Mesodermal cell (in vitro differentiated cells): Measurements from ENCODE around the gene PDE6B.
"Not testable (repeated sequence)": the region's sequence is repeated elsewhere in the genome, so short reads cannot be mapped to it uniquely, and the experiment has no call there.

Source experiments
- H3K27ac ChIP-seq: 2 replicates; pipeline ENCODE4 v1.7.0; 2013; ENCODE audit warnings: mild to moderate bottlenecking, low read depth, low read length, moderate library complexity; ENCODE audit not compliant: severe bottlenecking
- H3K36me3 ChIP-seq: 2 replicates; pipeline ENCODE4 v1.7.1; 2013; ENCODE audit warnings: mild to moderate bottlenecking, low read length, moderate library complexity; ENCODE audit not compliant: control insufficient read depth, insufficient read depth
- H3K4me1 ChIP-seq: one replicate; pipeline ENCODE4 v1.7.1; 2013; ENCODE audit warnings: mild to moderate bottlenecking, low read length; ENCODE audit not compliant: insufficient read depth, control insufficient read depth, poor library complexity, severe bottlenecking
- H3K4me3 ChIP-seq: 2 replicates; pipeline ENCODE4 v1.7.0; 2013; ENCODE audit warnings: low read length, control low read depth, mild to moderate bottlenecking; ENCODE audit not compliant: insufficient read depth, poor library complexity, severe bottlenecking; ENCODE audit errors: extremely low read depth
- H3K9me3 ChIP-seq: 2 replicates; pipeline ENCODE4 v1.7.1; 2013; ENCODE audit warnings: mild to moderate bottlenecking, low read length, moderate library complexity; ENCODE audit not compliant: control insufficient read depth
- WGBS, 2 experiments: methylation state at CpG; one replicate each; pipeline ENCODE4 v1.1.5; 2013; ENCODE audit warnings: missing lambda C conversion rate in 2 of 2; ENCODE audit not compliant: insufficient coverage in 2 of 2; 5-methylcytosine and 5-hydroxymethylcytosine counted together

The PDE6B gene

GRCh38 chr4:632196-632790 lies 6.9 kb downstream of the PDE6B start:
- no peak overlapping the region for H3K4me3 ChIP-seq
- WGBS, 2 experiments: 88 to 89% methylated on average over 9 to 13 of the region's 16 CpGs
- peaks cover 12% of the 10 kb centered on the region for H3K9me3 ChIP-seq
- H3K27ac ChIP-seq: no peak overlapping the region
- no peaks in the 10 kb centered on the region for H3K36me3 ChIP-seq
- H3K4me1 ChIP-seq: no peaks in the 10 kb centered on the region

- H3K9me3 ChIP-seq: peaks cover 12% of the 10 kb centered on the region
- no peak overlapping the region for H3K27ac ChIP-seq
- H3K36me3 ChIP-seq: no peaks in the 10 kb centered on the region
- 86 to 95% methylated on average over 6 of the region's 6 CpGs for WGBS, 2 experiments
- H3K4me3 ChIP-seq: no peak overlapping the region
- no peaks in the 10 kb centered on the region for H3K4me1 ChIP-seq
Measured at GRCh38 chr4:632926-633325, 7.6 kb downstream of the PDE6B start.

- Histone ChIP-seq H3K4me1 (no peaks in the 10 kb centered on the region), H3K27ac (no peak overlapping the region), H3K36me3 (no peaks in the 10 kb centered on the region), H3K9me3 (peaks cover 12% of the 10 kb centered on the region), H3K4me3 (no peak overlapping the region)
- 74 to 78% methylated on average over 7 to 8 of the region's 9 CpGs for WGBS, 2 experiments
Measured at GRCh38 chr4:633406-633805, 8.0 kb downstream of the PDE6B start.

GRCh38 chr4:633976-634598 lies 8.7 kb downstream of the PDE6B start:
- H3K4me1 ChIP-seq: no peaks in the 10 kb centered on the region
- no peak overlapping the region for H3K4me3 ChIP-seq
- H3K27ac ChIP-seq: no peak overlapping the region
- H3K36me3 ChIP-seq: no peaks in the 10 kb centered on the region
- H3K9me3 ChIP-seq: peaks cover 12% of the 10 kb centered on the region
- WGBS, 2 experiments: 83 to 92% methylated on average over 12 to 14 of the region's 15 CpGs

GRCh38 chr4:634599-634985 lies 9.2 kb downstream of the PDE6B start:
- WGBS, 2 experiments: 78 to 86% methylated on average over 18 of the region's 23 CpGs

GRCh38 chr4:635066-635835 lies 9.9 kb downstream of the PDE6B start:
- not testable (repeated sequence) for H3K4me3 ChIP-seq, H3K4me1 ChIP-seq, H3K36me3 ChIP-seq, H3K27ac ChIP-seq
- WGBS, 2 experiments: 92 to 93% methylated on average over 39 to 41 of the region's 46 CpGs
- peaks cover 12% of the 10 kb centered on the region for H3K9me3 ChIP-seq

More at GRCh38 chr4:634599-634985, 9.2 kb downstream of the PDE6B start:
- Histone ChIP-seq H3K4me3 (no peak overlapping the region), H3K36me3 (no peaks in the 10 kb centered on the region), H3K4me1 (no peaks in the 10 kb centered on the region), H3K27ac (no peak overlapping the region), H3K9me3 (peaks cover 12% of the 10 kb centered on the region)

GRCh38 chr4:635851-636627 lies 10.7 kb downstream of the PDE6B start:
- Histone ChIP-seq H3K36me3 (no peaks in the 10 kb centered on the region), H3K27ac (no peak overlapping the region), H3K4me3 (no peak overlapping the region), H3K9me3 (peaks cover 12% of the 10 kb centered on the region), H3K4me1 (no peaks in the 10 kb centered on the region)
- WGBS, 2 experiments: 87 to 92% methylated on average over 22 of the region's 22 CpGs

GRCh38 chr4:636628-637159 lies 11.3 kb downstream of the PDE6B start:
- H3K4me1 ChIP-seq: no peaks in the 10 kb centered on the region
- no peaks in the 10 kb centered on the region for H3K36me3 ChIP-seq
- H3K9me3 ChIP-seq: peaks cover 10% of the 10 kb centered on the region
- no peak overlapping the region for H3K27ac ChIP-seq
- H3K4me3 ChIP-seq: no peak overlapping the region
- WGBS, 2 experiments: 86 to 89% methylated on average over 10 of the region's 13 CpGs

- H3K36me3 ChIP-seq: no peaks in the 10 kb centered on the region
- H3K9me3 ChIP-seq: peaks cover 4% of the 10 kb centered on the region
- 89 to 95% methylated on average over 27 of the region's 32 CpGs for WGBS, 2 experiments
- no peak overlapping the region for H3K27ac ChIP-seq
- no peaks in the 10 kb centered on the region for H3K4me1 ChIP-seq
- H3K4me3 ChIP-seq: no peak overlapping the region
Measured at GRCh38 chr4:637536-638280, 12.3 kb downstream of the PDE6B start.

GRCh38 chr4:642366-642765 lies 17.0 kb downstream of the PDE6B start:
- not testable (repeated sequence) for H3K4me3 ChIP-seq, H3K36me3 ChIP-seq, H3K9me3 ChIP-seq, H3K4me1 ChIP-seq, H3K27ac ChIP-seq
- WGBS, 2 experiments: 91 to 94% methylated on average over 3 to 5 of the region's 6 CpGs
